Measurements from ENCODE around the gene GSX2.
"Not testable (repeated sequence)": the region's sequence is repeated elsewhere in the genome, so short reads cannot be mapped to it uniquely, and the experiment has no call there.

GSX2 gene

DNA sequence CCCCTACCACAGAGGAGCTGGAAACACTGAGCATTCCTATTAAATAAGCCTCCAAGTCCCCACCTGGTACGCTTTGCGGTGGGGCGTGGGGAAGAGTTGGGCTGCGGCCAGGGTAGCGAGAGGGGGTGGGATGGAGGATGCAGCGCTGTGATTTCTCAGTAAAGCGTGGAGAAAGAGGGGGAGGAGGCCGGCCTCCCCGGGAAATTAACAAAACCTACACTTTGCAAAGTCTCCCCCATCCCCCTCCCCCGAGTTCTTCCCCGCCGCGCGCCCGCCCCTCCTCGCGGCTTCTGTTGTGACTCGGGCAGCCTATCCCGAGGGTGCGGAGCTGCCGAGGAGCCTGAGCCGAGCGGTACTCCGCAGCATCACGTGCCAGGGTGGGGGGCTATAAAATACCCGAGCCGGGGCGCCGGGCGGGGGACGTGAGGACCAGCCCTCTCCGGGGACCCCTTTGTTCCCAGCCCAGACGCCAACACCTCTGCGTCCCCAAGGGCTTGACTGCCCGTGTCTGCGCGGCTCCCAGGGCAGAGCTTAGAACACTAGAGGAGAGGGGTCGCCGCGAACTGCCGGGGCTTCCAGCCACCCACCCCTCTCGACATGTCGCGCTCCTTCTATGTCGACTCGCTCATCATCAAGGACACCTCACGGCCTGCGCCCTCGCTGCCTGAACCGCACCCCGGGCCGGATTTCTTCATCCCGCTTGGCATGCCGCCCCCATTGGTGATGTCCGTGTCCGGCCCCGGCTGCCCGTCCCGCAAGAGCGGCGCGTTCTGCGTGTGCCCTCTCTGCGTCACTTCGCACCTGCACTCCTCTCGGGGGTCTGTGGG, at the start of gene GSX2:
Gene GSX2, plus strand, starts transcription at position 416 of the 827 bp plus-strand sequence. Its CDS starts 182 bp downstream, at position 598.
- DNase-seq (ENCODE audit: low read depth) = no peak

GRCh38 chr4:54050214-54050904, 49.6 kb upstream of the GSX2 start:
- peak; percentile 49 for DNase-seq (ENCODE audit: low read depth)

DNA sequence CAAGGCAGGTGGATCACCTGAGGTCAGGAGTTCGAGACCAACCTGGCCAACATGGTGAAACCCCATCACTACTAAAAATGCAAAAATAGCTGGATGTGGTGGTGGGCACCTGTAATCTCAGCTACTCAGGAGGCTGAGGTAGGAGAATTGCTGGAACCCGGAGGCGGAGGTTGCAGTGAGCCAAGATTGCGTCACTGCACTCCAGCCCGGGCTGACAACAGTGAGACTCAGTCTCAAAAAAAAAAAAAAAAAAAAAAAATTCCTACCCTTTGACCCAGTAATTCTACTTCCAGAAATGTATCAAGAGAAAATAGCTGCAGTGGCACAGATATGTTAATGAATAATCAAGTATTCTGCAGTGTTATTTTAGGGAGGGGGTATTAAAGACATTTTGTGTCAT, 46.6 kb upstream of the GSX2 start:
- not testable (repeated sequence) for DNase-seq (ENCODE audit: low read depth)

DNA sequence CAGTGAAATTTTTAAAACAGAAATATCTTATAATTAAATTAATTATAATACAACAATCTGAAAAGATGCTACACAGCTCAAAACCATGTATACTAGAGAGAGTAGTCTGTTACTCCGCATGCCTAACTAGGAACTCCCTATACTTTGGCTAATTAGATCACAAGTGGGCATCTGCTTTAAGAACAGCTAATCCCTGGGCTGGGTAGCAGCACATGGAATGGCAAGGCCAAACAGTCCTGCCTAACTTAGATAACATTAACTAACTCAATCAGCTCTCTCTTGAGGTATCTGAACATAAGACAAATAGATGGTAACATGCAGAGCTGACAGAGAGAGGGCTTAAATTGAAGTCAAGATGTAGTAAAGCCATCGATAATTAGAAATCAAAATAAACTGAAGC, 45.5 kb upstream of the GSX2 start:
- no peak for DNase-seq (ENCODE audit: low read depth)

- no peak for DNase-seq (ENCODE audit: low read depth)
Measured at GRCh38 chr4:54055494-54055893, 44.5 kb upstream of the GSX2 start.

GRCh38 chr4:54056360-54056759, 43.6 kb upstream of the GSX2 start:
- no peak for DNase-seq (ENCODE audit: low read depth)

GRCh38 chr4:54058171-54058570, 41.8 kb upstream of the GSX2 start:
- no peak for DNase-seq (ENCODE audit: low read depth)

- no peak for DNase-seq (ENCODE audit: low read depth)
Measured at GRCh38 chr4:54060116-54060515, 39.8 kb upstream of the GSX2 start.

DNA sequence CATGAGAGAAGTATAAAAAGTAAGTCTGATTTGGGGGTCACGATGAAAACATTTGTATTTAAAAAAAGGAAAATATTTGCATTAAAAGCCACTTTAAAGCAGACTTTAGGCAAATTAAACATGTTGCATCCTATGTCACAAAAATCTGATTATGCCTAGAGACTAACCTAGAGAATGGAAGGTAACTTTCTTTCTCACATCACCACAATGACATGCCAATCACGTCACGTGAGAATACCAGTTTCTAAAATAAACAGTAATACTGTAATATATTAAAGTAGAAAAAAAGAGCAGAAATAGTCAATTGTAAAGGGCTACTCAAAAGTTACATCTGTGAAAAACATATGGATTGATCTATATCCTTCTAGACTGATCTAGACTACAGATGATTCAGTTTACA, 38.9 kb upstream of the GSX2 start:
- DNase-seq (ENCODE audit: low read depth) = no peak

DNA sequence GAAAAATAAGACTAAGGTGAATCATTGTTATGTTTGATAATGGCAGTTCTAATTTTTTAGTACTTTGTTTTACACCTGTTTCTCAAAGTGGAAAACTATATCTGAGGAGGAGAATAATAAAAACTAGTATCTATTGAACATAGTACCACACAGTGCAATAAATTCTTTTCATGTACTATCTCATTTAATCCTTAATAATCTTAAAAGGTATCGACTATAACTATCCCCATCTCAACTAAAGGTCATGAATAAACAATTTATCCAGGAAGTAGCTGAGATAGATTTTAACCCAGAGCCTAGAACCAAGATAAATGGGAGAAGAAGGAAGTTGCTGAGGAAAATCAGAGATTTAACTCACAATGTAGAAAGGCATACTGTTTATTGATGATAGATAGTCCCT, 38.1 kb upstream of the GSX2 start:
- no peak for DNase-seq (ENCODE audit: low read depth)

GRCh38 chr4:54062392-54062791, 37.6 kb upstream of the GSX2 start:
- DNase-seq (ENCODE audit: low read depth) = no peak

DNA sequence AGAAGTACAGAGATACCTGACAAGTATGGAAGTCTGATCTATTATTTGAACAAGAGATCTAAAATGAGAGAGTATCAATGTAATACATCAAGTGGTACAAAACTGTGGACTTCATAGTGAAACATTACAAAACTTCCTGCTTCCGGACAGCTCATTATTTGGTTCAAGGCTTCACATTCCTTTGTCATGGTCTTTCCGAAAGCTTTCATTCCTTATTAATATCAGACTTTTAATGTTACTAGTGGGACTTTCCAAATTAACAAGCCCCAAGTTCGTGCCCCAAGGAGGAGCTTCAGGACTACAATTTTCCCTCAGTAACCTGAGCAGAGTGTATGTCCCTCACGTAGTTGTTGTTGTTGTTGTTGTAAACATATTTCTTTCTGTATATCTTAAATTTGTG, 36.7 kb upstream of the GSX2 start:
- DNase-seq (ENCODE audit: low read depth) = no peak

GRCh38 chr4:54063737-54064316, 36.1 kb upstream of the GSX2 start:
- DNase-seq (ENCODE audit: low read depth) = no peak

GRCh38 chr4:54064317-54065111, 35.4 kb upstream of the GSX2 start, which contains the start of gene CHIC2:
TSS of gene CHIC2 (minus strand) at chr4:54064605. CDS start at chr4:54064300, 305 bp downstream.
- DNase-seq (ENCODE audit: low read depth) = peak; percentile 90

GRCh38 chr4:54065282-54066087, 34.5 kb upstream of the GSX2 start:
- DNase-seq (ENCODE audit: low read depth) = no peak

DNA sequence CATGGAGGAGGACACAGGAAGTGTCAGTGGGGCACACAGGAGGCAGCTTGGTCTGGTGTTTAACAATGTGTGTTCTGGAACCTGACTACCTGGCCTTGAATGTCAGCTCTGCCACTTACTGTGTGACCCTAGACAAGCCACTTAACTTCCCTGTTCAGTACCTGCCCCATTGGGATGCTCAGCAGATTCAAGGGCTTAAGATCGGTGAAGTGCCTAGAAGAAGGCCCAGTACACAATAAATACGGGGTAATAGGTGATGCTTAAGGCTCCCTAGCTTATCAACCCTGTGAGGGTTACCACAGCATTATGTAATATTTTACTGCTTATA, 33.9 kb upstream of the GSX2 start:
- DNase-seq (ENCODE audit: low read depth) = no peak

DNA sequence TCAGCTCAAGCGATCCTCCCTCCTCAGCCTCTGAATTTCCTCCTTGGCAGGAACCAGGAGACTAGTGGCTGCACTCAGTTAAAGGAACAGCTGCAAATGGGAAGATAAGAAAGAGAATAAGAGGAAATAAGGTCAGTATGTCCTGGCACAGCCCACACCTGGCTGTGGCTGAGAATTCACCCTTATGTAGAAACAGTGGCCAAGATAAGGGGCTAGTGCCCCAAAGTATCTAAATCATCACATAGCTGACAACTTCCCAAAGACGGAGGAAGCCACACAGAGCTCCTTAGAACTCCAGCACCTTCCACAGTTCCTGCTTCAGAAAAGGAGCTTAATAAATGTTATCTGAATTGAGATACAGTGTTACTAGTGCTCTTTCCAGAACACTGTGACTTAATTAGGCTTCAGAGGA, 33.2 kb upstream of the GSX2 start:
- no peak for DNase-seq (ENCODE audit: low read depth)

GRCh38 chr4:54067166-54067565, 32.8 kb upstream of the GSX2 start:
- peak; percentile 95 for DNase-seq (ENCODE audit: low read depth)

GRCh38 chr4:54073271-54073880, 26.6 kb upstream of the GSX2 start:
- DNase-seq (ENCODE audit: low read depth) = peak; percentile 69

DNA sequence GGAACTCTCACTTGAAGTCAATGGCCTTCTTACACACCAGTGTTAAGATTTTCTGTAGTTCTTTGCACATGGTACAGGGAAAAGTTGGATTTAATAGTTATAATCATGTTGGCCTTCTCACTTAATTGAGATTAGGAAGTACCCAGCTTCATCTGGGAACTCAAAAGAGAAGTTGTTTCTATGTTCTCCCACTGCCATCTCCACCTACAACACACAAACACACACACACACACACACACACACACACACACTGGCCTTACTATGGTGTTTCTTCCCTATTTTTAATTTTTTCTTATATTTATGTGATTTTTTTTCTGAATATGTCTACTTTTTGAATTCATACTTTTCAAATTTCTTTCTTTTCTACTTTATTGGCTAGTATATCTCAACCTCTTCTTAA, 25.6 kb upstream of the GSX2 start:
- no peak for DNase-seq (ENCODE audit: low read depth)

DNA sequence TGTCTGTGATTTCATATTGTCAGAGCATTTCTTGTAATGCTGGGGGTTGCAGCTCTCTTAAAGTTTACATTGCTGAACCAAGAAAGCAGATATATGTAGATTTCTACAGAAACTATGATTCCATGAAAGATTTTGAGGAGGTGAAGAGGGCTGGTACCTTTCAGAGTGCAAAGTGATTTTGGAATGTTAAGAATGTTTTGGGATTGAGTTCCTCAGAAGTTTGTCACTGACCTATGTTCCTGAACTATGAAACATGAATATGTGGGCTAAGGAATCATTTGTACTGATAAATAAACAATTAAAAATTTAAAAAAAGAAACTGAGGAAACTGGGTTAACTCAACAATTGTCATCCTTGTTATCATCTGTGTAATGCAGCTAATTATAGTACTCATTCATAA, 23.3 kb upstream of the GSX2 start:
- DNase-seq (ENCODE audit: low read depth) = peak; percentile 83

Measured in HS-27A (cell line).